ENCODE data around the gene IL17RD. TPM values are rescaled to one million over a fixed set of nuclear protein-coding genes. Genes with fewer than 3 reads are reported as not detected.

IL17RD gene
- total RNA-seq, 1 donor from 2014 or later: not detected

- intact Hi-C loops (cut with micrococcal nuclease): no loop called here
Measured at GRCh38 chr3:57132674-57133073, 32.5 kb downstream of the IL17RD start.

- intact Hi-C loops (cut with micrococcal nuclease): no loop called here
Measured at GRCh38 chr3:57131210-57131588, 34.0 kb downstream of the IL17RD start.

- intact Hi-C loops (cut with micrococcal nuclease): no loop called here
Measured at GRCh38 chr3:57130571-57131209, 34.5 kb downstream of the IL17RD start.

- intact Hi-C loops (cut with micrococcal nuclease): no loop called here
Measured at GRCh38 chr3:57128826-57129667, 36.1 kb downstream of the IL17RD start.

- intact Hi-C loops (cut with micrococcal nuclease): no loop called here
Measured at GRCh38 chr3:57127891-57128518, 37.1 kb downstream of the IL17RD start.

- intact Hi-C loops (cut with micrococcal nuclease): no loop called here
Measured at GRCh38 chr3:57126244-57126643, 38.9 kb downstream of the IL17RD start.

GRCh38 chr3:57120451-57121174 lies 44.5 kb downstream of the IL17RD start:
- intact Hi-C loops (cut with micrococcal nuclease): no loop called here

GRCh38 chr3:57120040-57120439 lies 45.1 kb downstream of the IL17RD start:
- intact Hi-C loops (cut with micrococcal nuclease): no loop called here

- intact Hi-C loops (cut with micrococcal nuclease): no loop called here
Measured at GRCh38 chr3:57118254-57118653, 46.9 kb downstream of the IL17RD start.

- intact Hi-C loops (cut with micrococcal nuclease): no loop called here
Measured at GRCh38 chr3:57116501-57116900, 48.7 kb downstream of the IL17RD start.

GRCh38 chr3:57112206-57112605 lies 52.9 kb downstream of the IL17RD start:
- intact Hi-C loops (cut with micrococcal nuclease): no loop called here

GRCh38 chr3:57110798-57111197 lies 54.4 kb downstream of the IL17RD start:
- intact Hi-C loops (cut with micrococcal nuclease): no loop called here

GRCh38 chr3:57110214-57110613 lies 54.9 kb downstream of the IL17RD start:
- intact Hi-C loops (cut with micrococcal nuclease): no loop called here

- intact Hi-C loops (cut with micrococcal nuclease): no loop called here
Measured at GRCh38 chr3:57109437-57110199, 55.5 kb downstream of the IL17RD start.

- intact Hi-C loops (cut with micrococcal nuclease): no loop called here
Measured at GRCh38 chr3:57108684-57109083, 56.5 kb downstream of the IL17RD start.

- intact Hi-C loops (cut with micrococcal nuclease): no loop called here
Measured at GRCh38 chr3:57105585-57105984, 59.6 kb downstream of the IL17RD start.

- intact Hi-C loops (cut with micrococcal nuclease): no loop called here
Measured at GRCh38 chr3:57100046-57100695, 65.0 kb downstream of the IL17RD start.

GRCh38 chr3:57098418-57099310 lies 66.5 kb downstream of the IL17RD start:
- intact Hi-C loops (cut with micrococcal nuclease): no loop called here

- intact Hi-C loops (cut with micrococcal nuclease): no loop called here
Measured at GRCh38 chr3:57097536-57097935, 67.6 kb downstream of the IL17RD start.
